CD4-positive, alpha-beta memory T cell (primary cell): ENCODE measurements around the gene MED28. TPM values are rescaled to one million over a fixed set of nuclear protein-coding genes. Genes with fewer than 3 reads are reported as not detected.

Experiments
- CTCF ChIA-PET: fragments of 350-600 bp; sonication (Branson Sonifier 250); formaldehyde crosslinking; loops from one replicate; lab custom pipeline; 2021; ENCODE audit warnings: inconsistent platforms; ENCODE audit not compliant: partially characterized antibody; lab: Charles Lee
- POLR2A ChIA-PET: fragments of 350-600 bp; sonication (Branson Sonifier 250); formaldehyde crosslinking; loops from one replicate; lab custom pipeline; 2021; ENCODE audit not compliant: partially characterized antibody; lab: Charles Lee
- DNase-seq, 5 donors: peaks; one replicate each; pipeline versions ENCODE4 v3.0.0 to v3.0.0-alpha.2; 2020 to 2022; ENCODE audit warnings: mixed read lengths in 1 of 5
- H3K27ac ChIP-seq: one replicate; pipeline ENCODE4 v1.7.0; 2013; ENCODE audit warnings: low read depth, low read length
- H3K27me3 ChIP-seq: 2 replicates; pipeline ENCODE4 v1.7.0; 2013; ENCODE audit warnings: mild to moderate bottlenecking, low read length, moderate library complexity; ENCODE audit not compliant: insufficient read depth
- H3K36me3 ChIP-seq: 2 replicates; pipeline ENCODE4 v1.7.0; 2013; ENCODE audit warnings: mild to moderate bottlenecking, low read length, moderate library complexity; ENCODE audit not compliant: insufficient read depth
- H3K4me1 ChIP-seq: 2 replicates; pipeline ENCODE4 v1.7.0; 2013; ENCODE audit warnings: mild to moderate bottlenecking, low read length, moderate library complexity; ENCODE audit not compliant: insufficient read depth
- H3K4me3 ChIP-seq, 2 donors: one replicate each; pipeline ENCODE4 v1.7.0; 2013; ENCODE audit warnings: low read length in 2 of 2, mild to moderate bottlenecking in 1 of 2
- H3K9me3 ChIP-seq, 2 donors: one replicate each; pipeline ENCODE4 v1.7.0; 2013; ENCODE audit warnings: low read length in 2 of 2, control low read depth in 1 of 2; ENCODE audit not compliant: control insufficient read depth in 1 of 2
- H3K27ac Mint-ChIP-seq, 7 donors: one replicate each; pipeline ENCODE4 v1.8.0; 2020 to 2021; ENCODE audit warnings: mixed read lengths in 7 of 7, mild to moderate bottlenecking in 6 of 7, inconsistent platforms in 3 of 7, moderate library complexity in 3 of 7
- H3K27me3 Mint-ChIP-seq, 2 donors: one replicate each; pipeline ENCODE4 v1.8.0; 2020 to 2021; ENCODE audit warnings: mixed read lengths in 2 of 2
- H3K36me3 Mint-ChIP-seq, 2 donors: one replicate each; pipeline ENCODE4 v1.8.0; 2020 to 2021; ENCODE audit warnings: mixed read lengths in 2 of 2, inconsistent platforms in 1 of 2, mild to moderate bottlenecking in 1 of 2
- H3K4me1 Mint-ChIP-seq, 4 donors: one replicate each; pipeline ENCODE4 v1.8.0; 2020 to 2021; ENCODE audit warnings: mixed read lengths in 4 of 4, mild to moderate bottlenecking in 1 of 4
- H3K4me3 Mint-ChIP-seq, 8 donors: one replicate each; pipeline ENCODE4 v1.8.0; 2020 to 2021; ENCODE audit warnings: mixed read lengths in 8 of 8, mild to moderate bottlenecking in 7 of 8, moderate library complexity in 6 of 8, inconsistent platforms in 3 of 8
- H3K9me3 Mint-ChIP-seq, 8 donors: one replicate each; pipeline ENCODE4 v1.8.0; 2020 to 2021; ENCODE audit warnings: mixed read lengths in 8 of 8, mild to moderate bottlenecking in 5 of 8, inconsistent platforms in 3 of 8, moderate library complexity in 1 of 8
- intact Hi-C: fragments of 100-400 bp; cut with micrococcal nuclease; formaldehyde crosslinking; loops from one replicate; pipeline ENCODE4 v1.15.1; 2023
- polyA plus RNA-seq, 2 donors: library from polyadenylated mRNA; unstranded; fragments of 300-500 nt; fragmentation: Illumina TruSeq; gene quantifications; one replicate each; pipeline ENCODE4 v1.2.3, GENCODE V29; 2021
- total RNA-seq, 2 experiments: library from RNA; stranded (reverse); gene quantifications; one replicate each; pipeline ENCODE4 v1.2.3, GENCODE V29; 2021

Gene MED28
- total and polyA plus RNA-seq, 4 experiments from 2014 or later: 44.2 to 87.0 (median 66.6) TPM

- no peak overlapping the region for H3K27ac Mint-ChIP-seq
Measured at GRCh38 chr4:17587094-17587822, 27.2 kb upstream of the MED28 start.

DNA sequence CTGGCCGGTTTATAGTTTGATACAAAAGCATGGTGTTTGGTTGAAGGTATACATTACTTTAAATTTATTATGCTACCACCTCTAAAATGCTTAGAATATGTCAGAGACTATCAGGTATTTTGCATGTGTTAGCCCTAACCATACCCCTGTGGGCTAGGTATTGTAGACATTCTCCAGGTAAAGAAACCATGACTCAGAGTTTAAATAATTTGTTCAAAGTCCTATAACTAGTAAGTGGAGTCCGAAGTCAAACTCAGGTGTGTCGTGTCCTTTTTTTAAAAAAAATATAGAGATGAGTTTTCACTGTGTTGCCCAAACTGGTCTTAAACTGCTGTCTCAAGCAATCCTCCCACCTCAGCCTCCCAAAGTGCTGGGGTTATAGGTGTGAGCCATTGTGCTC lies 25.1 kb upstream of the MED28 start:
- POLR2A ChIA-PET: no interaction called here
- H3K4me3 Mint-ChIP-seq: no peak overlapping the region

More at GRCh38 chr4:17587094-17587822, 27.2 kb upstream of the MED28 start:
- intact Hi-C loops: no loop called here
- no peaks in the 10 kb centered on the region for H3K27me3 ChIP-seq
- no peaks in the 10 kb centered on the region for H3K27me3 Mint-ChIP-seq
- peaks cover 0 to 9% (median 6%) of the 10 kb centered on the region in 4 donors for H3K4me1 Mint-ChIP-seq
- no peak for DNase-seq
- ChIA-PET CTCF (interaction anchor here (0.8 kb wide), 1 partner anchor 8 kb away, joined by 3 read pairs; no protein-coding TSS in a partner anchor), POLR2A (interaction anchor here (1.3 kb wide), 1 partner anchor 9 kb away, joined by 3 read pairs; no protein-coding TSS in a partner anchor)
- H3K9me3 ChIP-seq: no peaks in the 10 kb centered on the region
- H3K27ac ChIP-seq: no peak overlapping the region
- no peak overlapping the region for H3K4me3 Mint-ChIP-seq
- no peaks in the 10 kb centered on the region for H3K4me1 ChIP-seq
- no peak overlapping the region for H3K4me3 ChIP-seq
- H3K36me3 Mint-ChIP-seq: peaks cover 45 to 78% of the 10 kb centered on the region in 2 donors
- H3K9me3 Mint-ChIP-seq: peaks cover 0 to 3% (median 0%) of the 10 kb centered on the region in 8 donors
- H3K36me3 ChIP-seq: peaks cover 52% of the 10 kb centered on the region

DNA sequence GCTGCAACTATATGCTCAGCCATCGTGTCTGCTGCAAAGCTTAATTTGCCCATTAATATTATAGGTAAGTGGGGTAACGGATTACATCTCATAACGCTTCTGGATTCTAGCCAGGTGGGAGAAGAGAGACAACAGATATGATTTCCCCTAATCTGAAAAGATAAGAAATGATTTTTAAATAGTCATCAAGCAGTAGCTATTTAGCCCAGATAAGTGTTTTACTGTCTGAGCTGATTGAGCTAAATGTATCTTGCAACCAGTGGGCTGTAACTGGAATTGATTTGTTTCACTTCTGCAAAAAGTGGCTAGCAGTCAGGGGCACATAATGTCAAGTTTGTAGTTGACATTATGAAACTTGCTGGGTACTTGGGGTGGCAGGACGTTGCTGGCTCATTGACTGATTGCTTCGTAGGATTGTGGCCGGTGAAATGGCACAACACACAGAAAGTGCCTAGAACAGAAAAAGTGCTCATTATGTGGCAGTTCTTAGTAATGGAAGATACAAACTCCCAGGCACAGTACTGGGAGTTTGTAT lies 18.9 kb upstream of the MED28 start:
- ChIA-PET CTCF (interaction anchor here (1.3 kb wide), 2 partner anchors 9 to 18 kb away, joined by 3 read pairs; no protein-coding TSS in a partner anchor), POLR2A (no interaction called here)
- Mint-ChIP-seq H3K36me3 (peaks cover 55 to 68% of the 10 kb centered on the region in 2 donors), H3K4me1 (peaks cover 0 to 9% (median 7%) of the 10 kb centered on the region in 4 donors), H3K9me3 (no peaks in the 10 kb centered on the region), H3K27ac (peak overlapping the region in 1 of 7 donors; percentile 27), H3K27me3 (no peaks in the 10 kb centered on the region), H3K4me3 (no peak overlapping the region)
- no peak for DNase-seq
- H3K27ac ChIP-seq: no peak overlapping the region
- no peaks in the 10 kb centered on the region for H3K4me1 ChIP-seq
- intact Hi-C loops: no loop called here
- H3K4me3 ChIP-seq: no peak overlapping the region
- H3K27me3 ChIP-seq: no peaks in the 10 kb centered on the region
- H3K36me3 ChIP-seq: peaks cover 36% of the 10 kb centered on the region
- no peaks in the 10 kb centered on the region for H3K9me3 ChIP-seq

More for the DNA sequence above, 25.1 kb upstream of the MED28 start:
- no peak for DNase-seq
- H3K4me3 ChIP-seq: no peak overlapping the region
- H3K9me3 ChIP-seq: no peaks in the 10 kb centered on the region
- Mint-ChIP-seq H3K36me3 (peaks cover 52 to 73% of the 10 kb centered on the region in 2 donors), H3K27ac (no peak overlapping the region), H3K9me3 (peaks cover 0 to 3% (median 0%) of the 10 kb centered on the region in 8 donors), H3K4me1 (peaks cover 0 to 9% (median 8%) of the 10 kb centered on the region in 4 donors), H3K27me3 (no peaks in the 10 kb centered on the region)
- CTCF ChIA-PET: no interaction called here
- no peak overlapping the region for H3K27ac ChIP-seq
- no peaks in the 10 kb centered on the region for H3K27me3 ChIP-seq
- H3K4me1 ChIP-seq: no peaks in the 10 kb centered on the region
- intact Hi-C loops: no loop called here
- peaks cover 33% of the 10 kb centered on the region for H3K36me3 ChIP-seq

DNA sequence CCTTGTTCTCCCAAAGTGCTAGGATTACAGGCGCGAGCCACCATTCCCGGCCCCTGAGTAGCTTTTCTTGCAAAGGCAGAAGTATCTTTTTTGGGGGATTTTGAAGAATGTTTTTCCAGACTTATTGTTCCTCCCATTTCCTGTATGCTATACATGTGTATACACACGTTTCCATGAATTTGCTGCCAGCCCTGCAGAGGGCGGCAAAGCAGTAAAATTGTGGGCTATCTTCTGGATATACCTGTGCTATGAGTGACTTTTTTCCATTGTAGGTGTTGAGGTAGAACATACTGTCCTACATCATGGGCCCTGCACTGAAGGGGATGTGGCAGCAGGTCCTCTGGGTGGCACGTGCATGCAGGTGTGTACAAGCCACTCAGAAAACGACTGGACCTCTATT lies 16.9 kb upstream of the MED28 start:
- ChIA-PET POLR2A (no interaction called here), CTCF (interaction anchor here (1.2 kb wide), 1 partner anchor 48 kb away, joined by 8 read pairs; no protein-coding TSS in a partner anchor)
- no peak for DNase-seq
- no peak overlapping the region for H3K4me3 ChIP-seq
- no peak overlapping the region for H3K27ac ChIP-seq
- Mint-ChIP-seq H3K36me3 (peaks cover 45 to 70% of the 10 kb centered on the region in 2 donors), H3K4me3 (no peak overlapping the region), H3K9me3 (no peaks in the 10 kb centered on the region), H3K27ac (no peak overlapping the region), H3K27me3 (no peaks in the 10 kb centered on the region), H3K4me1 (peaks cover 0 to 2% (median under 1%) of the 10 kb centered on the region in 4 donors)
- H3K9me3 ChIP-seq: no peaks in the 10 kb centered on the region
- H3K36me3 ChIP-seq: peaks cover 46% of the 10 kb centered on the region
- intact Hi-C loops: no loop called here
- no peaks in the 10 kb centered on the region for H3K27me3 ChIP-seq
- H3K4me1 ChIP-seq: no peaks in the 10 kb centered on the region

DNA sequence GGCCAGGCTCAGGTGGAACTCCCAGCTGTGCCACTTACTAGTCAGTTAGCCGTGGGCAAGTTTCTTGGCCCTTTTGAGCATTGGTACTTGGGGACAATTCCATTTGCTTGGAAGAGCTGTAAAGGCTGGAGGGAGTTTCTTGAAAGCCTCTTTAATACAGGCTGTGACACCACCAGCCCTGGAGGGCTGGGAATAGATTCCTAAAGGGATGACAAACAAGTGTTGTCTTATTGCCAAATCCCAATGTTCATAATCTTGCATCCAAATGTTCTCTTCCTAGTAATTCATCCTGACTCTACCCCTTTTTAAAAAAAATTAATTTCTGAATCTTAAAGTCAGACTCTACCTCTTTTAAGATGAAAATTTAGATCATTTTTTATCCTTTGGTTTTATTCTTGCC lies 14.6 kb upstream of the MED28 start:
- Mint-ChIP-seq H3K4me1 (no peaks in the 10 kb centered on the region), H3K36me3 (peaks cover 36 to 61% of the 10 kb centered on the region in 2 donors), H3K9me3 (no peaks in the 10 kb centered on the region), H3K27ac (peak overlapping the region in 1 of 7 donors; percentile 10), H3K4me3 (no peak overlapping the region), H3K27me3 (no peaks in the 10 kb centered on the region)
- intact Hi-C loops: no loop called here
- ChIA-PET POLR2A (no interaction called here), CTCF (interaction anchor here (1.2 kb wide), 1 partner anchor 13 kb away, joined by 3 read pairs; no protein-coding TSS in a partner anchor)
- H3K4me1 ChIP-seq: no peaks in the 10 kb centered on the region
- H3K27me3 ChIP-seq: no peaks in the 10 kb centered on the region
- H3K27ac ChIP-seq: no peak overlapping the region
- H3K9me3 ChIP-seq: no peaks in the 10 kb centered on the region
- DNase-seq: no peak
- peaks cover 51% of the 10 kb centered on the region for H3K36me3 ChIP-seq
- H3K4me3 ChIP-seq: no peak overlapping the region

GRCh38 chr4:17605236-17605635 lies 9.2 kb upstream of the MED28 start:
- peak overlapping the region in 1 of 7 donors; percentile 86 for H3K27ac Mint-ChIP-seq
- ChIA-PET CTCF (no interaction called here), POLR2A (interaction anchor here (1.6 kb wide), 1 partner anchor 10 kb away, joined by 4 read pairs; no protein-coding TSS in a partner anchor)
- intact Hi-C loops: no loop called here
- Histone ChIP-seq H3K36me3 (peaks cover 38% of the 10 kb centered on the region), H3K9me3 (no peaks in the 10 kb centered on the region), H3K4me1 (no peaks in the 10 kb centered on the region), H3K27me3 (no peaks in the 10 kb centered on the region), H3K4me3 (no peak overlapping the region), H3K27ac (no peak overlapping the region)
- no peak for DNase-seq
- no peaks in the 10 kb centered on the region for H3K9me3 Mint-ChIP-seq
- peaks cover 23 to 52% of the 10 kb centered on the region in 2 donors for H3K36me3 Mint-ChIP-seq
- H3K4me3 Mint-ChIP-seq: no peak overlapping the region
- H3K4me1 Mint-ChIP-seq: no peaks in the 10 kb centered on the region
- no peaks in the 10 kb centered on the region for H3K27me3 Mint-ChIP-seq
